HEK293 (cell line): Measurements from ENCODE around the gene OR8A1.

Experiments used
- CTCF ChIA-PET: fragments of 350-600 bp; formaldehyde crosslinking; extraction: SDS; loops from one replicate; lab custom pipeline; 2021; ENCODE audit warnings: antibody characterized with exemption; lab: Yijun Ruan, JAX
- POLR2A ChIA-PET: fragments of 300-600 bp; formaldehyde crosslinking; extraction: SDS; loops from one replicate; lab custom pipeline; 2020; ENCODE audit warnings: antibody characterized with exemption, inconsistent platforms; lab: Yijun Ruan, JAX
- H3K27ac ChIP-seq: fragments of 200-500 bp; sonication (Bioruptor generic); 2 replicates; pipeline ENCODE4 v1.5.1; 2014; ENCODE audit warnings: low read depth, low read length, control low read depth, inconsistent platforms; ENCODE audit errors: extremely low read depth
- H3K36me3 ChIP-seq, 2 experiments: fragments of 200-500 bp in 1 of 2; sonication (Bioruptor generic) in 1 of 2; 1 replicate in 1 of 2; 2 replicates in 1 of 2; pipeline ENCODE4 v1.5.1; 2014 to 2017; ENCODE audit warnings: inconsistent platforms in 2 of 2, low read length in 2 of 2; ENCODE audit not compliant: control insufficient read depth in 2 of 2, insufficient read depth in 1 of 2
- H3K4me1 ChIP-seq: fragments of 200-500 bp; sonication (Bioruptor generic); 2 replicates; pipeline ENCODE4 v1.5.1; 2014; ENCODE audit warnings: mild to moderate bottlenecking, low read length, inconsistent platforms; ENCODE audit not compliant: control insufficient read depth, insufficient read depth
- H3K4me3 ChIP-seq: 2 replicates; pipeline ENCODE4 v1.5.1; 2011; ENCODE audit warnings: low read depth, mild to moderate bottlenecking, control low read depth, low read length, moderate library complexity
- H3K9me3 ChIP-seq: fragments of 200-500 bp; sonication (Bioruptor generic); 2 replicates; pipeline ENCODE4 v1.5.1; 2014; ENCODE audit warnings: low read depth, low read length, inconsistent platforms; ENCODE audit not compliant: control insufficient read depth, insufficient read depth
- EGR2 ChIP-seq: fragments of 450-650 bp; formaldehyde crosslinking; IDR thresholded peaks from 2 replicates; pipeline ENCODE4 v1.5.1; 2016; ENCODE audit warnings: low read depth, missing biosample characterization, missing genetic modification characterization
- KLF8 ChIP-seq: fragments of 450-650 bp; formaldehyde crosslinking; IDR thresholded peaks from 2 replicates; pipeline ENCODE4 v1.5.1; 2016; ENCODE audit warnings: missing biosample characterization, missing genetic modification characterization
- MZF1 ChIP-seq: fragments of 450-650 bp; formaldehyde crosslinking; IDR thresholded peaks from 2 replicates; pipeline ENCODE4 v1.5.1; 2017; ENCODE audit warnings: missing biosample characterization, missing genetic modification characterization, borderline replicate concordance
- ZFP69B ChIP-seq: fragments of 450-650 bp; formaldehyde crosslinking; IDR thresholded peaks from 2 replicates; pipeline ENCODE4 v1.5.1; 2016; ENCODE audit warnings: missing biosample characterization, missing genetic modification characterization
- ZIC2 ChIP-seq: fragments of 450-650 bp; formaldehyde crosslinking; IDR thresholded peaks from 2 replicates; pipeline ENCODE4 v1.5.1; 2016; ENCODE audit warnings: missing biosample characterization, missing genetic modification characterization
- ZNF10 ChIP-seq: fragments of 450-650 bp; formaldehyde crosslinking; IDR thresholded peaks from 2 replicates; pipeline ENCODE4 v1.5.1; 2017; ENCODE audit warnings: missing biosample characterization, missing genetic modification characterization
- ZNF140 ChIP-seq: fragments of 450-650 bp; formaldehyde crosslinking; IDR thresholded peaks from 2 replicates; pipeline ENCODE4 v1.5.1; 2016; ENCODE audit warnings: missing biosample characterization, missing genetic modification characterization
- ZNF184 ChIP-seq: fragments of 450-650 bp; IDR thresholded peaks from 2 replicates; pipeline ENCODE4 v1.5.1; 2018; ENCODE audit warnings: missing biosample characterization, mild to moderate bottlenecking, missing genetic modification characterization
- ZNF202 ChIP-seq: fragments of 450-650 bp; formaldehyde crosslinking; IDR thresholded peaks from 2 replicates; pipeline ENCODE4 v1.5.1; 2016; ENCODE audit warnings: missing biosample characterization, missing genetic modification characterization, borderline replicate concordance
- ZNF248 ChIP-seq: fragments of 450-650 bp; formaldehyde crosslinking; IDR thresholded peaks from 2 replicates; pipeline ENCODE4 v1.5.1; 2017; ENCODE audit warnings: missing biosample characterization, missing genetic modification characterization
- ZNF416 ChIP-seq: fragments of 450-650 bp; formaldehyde crosslinking; IDR thresholded peaks from 2 replicates; pipeline ENCODE4 v1.5.1; 2016; ENCODE audit warnings: missing biosample characterization, missing genetic modification characterization
- ZNF433 ChIP-seq: fragments of 450-650 bp; formaldehyde crosslinking; IDR thresholded peaks from 2 replicates; pipeline ENCODE4 v1.5.1; 2016; ENCODE audit warnings: missing biosample characterization, missing genetic modification characterization, low read depth
- ZNF501 ChIP-seq: fragments of 450-650 bp; formaldehyde crosslinking; IDR thresholded peaks from 2 replicates; pipeline ENCODE4 v1.5.1; 2016; ENCODE audit warnings: missing biosample characterization, missing genetic modification characterization
- ZNF514 ChIP-seq: fragments of 450-650 bp; formaldehyde crosslinking; IDR thresholded peaks from 2 replicates; pipeline ENCODE4 v1.5.1; 2016; ENCODE audit warnings: missing biosample characterization, missing genetic modification characterization
- ZNF530 ChIP-seq: fragments of 450-650 bp; formaldehyde crosslinking; IDR thresholded peaks from 2 replicates; pipeline ENCODE4 v1.5.1; 2016; ENCODE audit warnings: low read depth, missing biosample characterization, missing genetic modification characterization
- ZNF548 ChIP-seq: fragments of 450-650 bp; formaldehyde crosslinking; IDR thresholded peaks from 2 replicates; pipeline ENCODE4 v1.5.1; 2016; ENCODE audit warnings: missing biosample characterization, missing genetic modification characterization
- ZNF560 ChIP-seq: fragments of 450-650 bp; formaldehyde crosslinking; IDR thresholded peaks from 2 replicates; pipeline ENCODE4 v1.5.1; 2017; ENCODE audit warnings: missing biosample characterization, missing genetic modification characterization, borderline replicate concordance
- ZNF654 ChIP-seq: fragments of 450-650 bp; formaldehyde crosslinking; IDR thresholded peaks from 2 replicates; pipeline ENCODE4 v1.5.1; 2016; ENCODE audit warnings: low read depth, missing biosample characterization, missing genetic modification characterization
- ZNF701 ChIP-seq: fragments of 450-650 bp; formaldehyde crosslinking; IDR thresholded peaks from 2 replicates; pipeline ENCODE4 v1.5.1; 2016; ENCODE audit warnings: missing biosample characterization, missing genetic modification characterization
- ZSCAN23 ChIP-seq: fragments of 450-650 bp; formaldehyde crosslinking; IDR thresholded peaks from 2 replicates; pipeline ENCODE4 v1.5.1; 2016; ENCODE audit warnings: missing biosample characterization, missing genetic modification characterization
- TF ChIP-seq, protein P1 (sequence below): fragments of 450-650 bp; IDR thresholded peaks from 2 replicates; pipeline ENCODE4 v1.5.1; 2018; ENCODE audit warnings: missing biosample characterization, mild to moderate bottlenecking, missing genetic modification characterization
- TF ChIP-seq, protein P2 (sequence below): fragments of 450-650 bp; formaldehyde crosslinking; IDR thresholded peaks from 2 replicates; pipeline ENCODE4 v1.5.1; 2017; ENCODE audit warnings: missing biosample characterization, missing genetic modification characterization

The OR8A1 gene

GRCh38 chr11:124583781-124584180 is 14.0 kb downstream of the OR8A1 start:
- Histone ChIP-seq H3K27ac (no peak overlapping the region), H3K4me3 (no peak overlapping the region), H3K9me3 (no peaks in the 10 kb centered on the region), H3K4me1 (no peaks in the 10 kb centered on the region), H3K36me3 (no peaks in the 10 kb centered on the region)
- ChIA-PET POLR2A (no interaction called here), CTCF (interaction anchor here (0.6 to 2.5 kb wide), 5 partner anchors 168 to 520 kb away, joined by 3 to 32 read pairs (median 7); no protein-coding TSS in a partner anchor)
- TF ChIP-seq ZNF548 (tag by site-specific recombination) = no peak
- no peak for TF ChIP-seq ZNF202 (tag by site-specific recombination)
- TF ChIP-seq ZNF560 = no peak
- no peak for TF ChIP-seq ZNF416 (tag by site-specific recombination)

DNA sequence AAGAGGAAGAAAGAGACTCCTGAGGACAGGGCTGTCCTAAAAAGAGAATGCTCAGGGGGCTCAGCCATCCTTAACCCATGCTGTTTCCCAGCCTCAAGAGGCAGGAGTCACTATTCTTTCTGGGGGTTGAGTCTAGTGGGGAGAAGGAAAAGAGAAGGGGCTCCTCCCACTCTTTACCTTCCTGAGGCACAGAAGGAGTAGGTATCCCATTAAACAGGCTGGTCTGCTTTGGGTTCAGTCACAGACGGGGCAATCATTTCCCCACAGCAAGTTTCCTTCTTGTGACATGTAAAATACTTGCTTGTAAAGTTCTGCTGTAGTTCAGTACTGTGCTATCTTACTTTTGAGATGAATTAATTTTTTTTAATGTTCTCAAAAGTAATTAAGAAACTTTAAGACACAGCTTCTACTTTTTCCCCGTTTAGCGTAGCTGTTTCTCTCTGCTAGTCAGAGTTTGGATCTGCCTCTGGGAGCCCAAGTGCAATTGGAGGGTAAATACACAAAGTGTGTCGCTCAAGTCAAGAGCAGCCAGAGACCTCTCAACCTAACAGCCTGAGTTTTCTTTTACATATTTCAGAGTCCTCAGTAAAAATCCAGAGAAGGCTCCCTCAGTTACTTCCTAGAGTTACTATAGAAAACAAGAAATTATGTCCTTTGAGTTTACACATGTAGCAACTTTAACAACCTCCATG is 15.0 kb downstream of the OR8A1 start:
- no peak overlapping the region for H3K4me3 ChIP-seq
- ChIA-PET CTCF (interaction anchor here (1.0 to 2.5 kb wide), 10 partner anchors 12 to 182 kb away, joined by 3 to 32 read pairs (median 6); partner anchors contain the start of gene OR8A1), POLR2A (no interaction called here)
- no peaks in the 10 kb centered on the region for H3K36me3 ChIP-seq
- H3K4me1 ChIP-seq = no peaks in the 10 kb centered on the region
- no peaks in the 10 kb centered on the region for H3K9me3 ChIP-seq
- no peak overlapping the region for H3K27ac ChIP-seq
- TF ChIP-seq, protein P1, sequence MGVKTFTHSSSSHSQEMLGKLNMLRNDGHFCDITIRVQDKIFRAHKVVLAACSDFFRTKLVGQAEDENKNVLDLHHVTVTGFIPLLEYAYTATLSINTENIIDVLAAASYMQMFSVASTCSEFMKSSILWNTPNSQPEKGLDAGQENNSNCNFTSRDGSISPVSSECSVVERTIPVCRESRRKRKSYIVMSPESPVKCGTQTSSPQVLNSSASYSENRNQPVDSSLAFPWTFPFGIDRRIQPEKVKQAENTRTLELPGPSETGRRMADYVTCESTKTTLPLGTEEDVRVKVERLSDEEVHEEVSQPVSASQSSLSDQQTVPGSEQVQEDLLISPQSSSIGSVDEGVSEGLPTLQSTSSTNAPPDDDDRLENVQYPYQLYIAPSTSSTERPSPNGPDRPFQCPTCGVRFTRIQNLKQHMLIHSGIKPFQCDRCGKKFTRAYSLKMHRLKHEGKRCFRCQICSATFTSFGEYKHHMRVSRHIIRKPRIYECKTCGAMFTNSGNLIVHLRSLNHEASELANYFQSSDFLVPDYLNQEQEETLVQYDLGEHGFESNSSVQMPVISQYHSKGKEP = no peak
- TF ChIP-seq ZNF501 (tag by site-specific recombination) = no peak

DNA sequence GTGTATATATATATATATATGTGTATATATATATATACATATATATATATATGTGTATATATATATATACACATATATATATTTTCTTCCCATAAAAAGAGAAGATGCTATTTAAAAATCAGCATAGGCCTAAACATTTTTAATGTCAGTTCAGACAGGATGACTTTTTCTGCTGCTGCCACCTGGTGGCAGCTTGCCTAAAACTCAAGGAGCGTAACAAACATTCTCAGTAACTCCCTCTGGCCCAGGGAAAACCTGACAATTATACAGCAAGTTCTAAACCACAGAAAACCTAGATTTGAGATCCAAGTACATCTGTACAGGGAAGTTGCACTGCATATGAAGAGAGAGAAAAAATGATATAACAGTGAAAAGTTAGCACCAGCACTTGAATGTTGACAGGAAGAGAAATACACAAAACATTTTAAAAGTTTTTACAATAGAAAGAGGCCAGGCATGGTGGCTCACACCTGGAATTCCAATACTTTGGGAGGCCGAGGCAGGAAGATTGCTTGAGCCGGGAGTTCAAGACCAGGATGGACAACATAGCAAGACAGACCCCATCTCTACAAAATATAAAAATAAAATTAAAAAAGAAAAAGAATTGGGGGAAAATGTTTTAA is 16.6 kb downstream of the OR8A1 start:
- TF ChIP-seq, protein P2, sequence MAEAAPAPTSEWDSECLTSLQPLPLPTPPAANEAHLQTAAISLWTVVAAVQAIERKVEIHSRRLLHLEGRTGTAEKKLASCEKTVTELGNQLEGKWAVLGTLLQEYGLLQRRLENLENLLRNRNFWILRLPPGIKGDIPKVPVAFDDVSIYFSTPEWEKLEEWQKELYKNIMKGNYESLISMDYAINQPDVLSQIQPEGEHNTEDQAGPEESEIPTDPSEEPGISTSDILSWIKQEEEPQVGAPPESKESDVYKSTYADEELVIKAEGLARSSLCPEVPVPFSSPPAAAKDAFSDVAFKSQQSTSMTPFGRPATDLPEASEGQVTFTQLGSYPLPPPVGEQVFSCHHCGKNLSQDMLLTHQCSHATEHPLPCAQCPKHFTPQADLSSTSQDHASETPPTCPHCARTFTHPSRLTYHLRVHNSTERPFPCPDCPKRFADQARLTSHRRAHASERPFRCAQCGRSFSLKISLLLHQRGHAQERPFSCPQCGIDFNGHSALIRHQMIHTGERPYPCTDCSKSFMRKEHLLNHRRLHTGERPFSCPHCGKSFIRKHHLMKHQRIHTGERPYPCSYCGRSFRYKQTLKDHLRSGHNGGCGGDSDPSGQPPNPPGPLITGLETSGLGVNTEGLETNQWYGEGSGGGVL (tag by site-specific recombination) = no peak
- TF ChIP-seq ZNF654 (tag by site-specific recombination) = peak; percentile 34; the same call in 1 of the 2 replicates
- TF ChIP-seq ZFP69B (tag by site-specific recombination) = no peak
- H3K4me3 ChIP-seq = no peak overlapping the region
- no peaks in the 10 kb centered on the region for H3K9me3 ChIP-seq
- CTCF ChIA-PET = interaction anchor here (0.6 to 2.5 kb wide), 15 partner anchors 9 to 517 kb away, joined by 3 to 32 read pairs (median 4); no protein-coding TSS in a partner anchor
- H3K36me3 ChIP-seq = no peaks in the 10 kb centered on the region
- H3K4me1 ChIP-seq = no peaks in the 10 kb centered on the region
- H3K27ac ChIP-seq = no peak overlapping the region
- POLR2A ChIA-PET = no interaction called here

DNA sequence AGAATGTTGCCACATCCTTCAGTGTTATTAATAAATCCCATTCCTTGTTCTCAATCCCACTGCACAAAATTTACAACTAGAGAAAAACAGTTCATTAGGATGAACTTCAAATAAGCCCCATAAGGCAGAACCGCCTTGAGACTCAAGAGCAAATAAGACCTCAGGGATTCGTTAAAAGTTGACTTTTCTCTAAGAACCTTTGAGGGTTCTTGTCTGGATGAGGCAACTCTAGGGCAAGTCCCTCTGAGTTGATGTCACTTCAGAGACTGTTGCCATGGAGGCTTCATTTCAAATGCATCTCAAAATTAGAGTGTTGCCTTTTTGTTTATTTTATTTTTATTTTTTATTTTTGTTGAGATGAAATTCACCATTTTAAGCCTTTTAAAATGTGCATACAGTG is 21.6 kb downstream of the OR8A1 start:
- POLR2A ChIA-PET = no interaction called here
- TF ChIP-seq ZNF701 (tag by site-specific recombination) (no peak), ZNF514 (tag by site-specific recombination) (no peak), EGR2 (tag by site-specific recombination) (no peak), ZNF140 (tag by site-specific recombination) (no peak), ZNF433 (tag by site-specific recombination) (no peak), ZSCAN23 (tag by site-specific recombination) (no peak), MZF1 (tag by site-specific recombination) (no peak), ZNF560 (no peak), ZNF184 (tag by site-specific recombination) (no peak), ZNF10 (tag by site-specific recombination) (no peak), KLF8 (tag by site-specific recombination) (no peak), ZIC2 (no peak), ZNF530 (tag by site-specific recombination) (no peak), ZNF248 (tag by site-specific recombination) (no peak)

More for the DNA sequence above, 21.6 kb downstream of the OR8A1 start:
- H3K9me3 ChIP-seq = no peaks in the 10 kb centered on the region
- H3K4me3 ChIP-seq = no peak overlapping the region
- H3K36me3 ChIP-seq = no peaks in the 10 kb centered on the region
- CTCF ChIA-PET = no interaction called here
- no peak overlapping the region for H3K27ac ChIP-seq
- H3K4me1 ChIP-seq = no peaks in the 10 kb centered on the region
